Effector CD4-positive, alpha-beta T cell (primary cell): ENCODE results near the gene ZNF701.
"Not testable (repeated sequence)": the region's sequence is repeated elsewhere in the genome, so short reads cannot be mapped to it uniquely, and the experiment has no call there.

ENCODE experiments used
- DNase-seq: peaks from one replicate; pipeline ENCODE4 v3.0.0-alpha.2; 2020

ZNF701 gene

DNA sequence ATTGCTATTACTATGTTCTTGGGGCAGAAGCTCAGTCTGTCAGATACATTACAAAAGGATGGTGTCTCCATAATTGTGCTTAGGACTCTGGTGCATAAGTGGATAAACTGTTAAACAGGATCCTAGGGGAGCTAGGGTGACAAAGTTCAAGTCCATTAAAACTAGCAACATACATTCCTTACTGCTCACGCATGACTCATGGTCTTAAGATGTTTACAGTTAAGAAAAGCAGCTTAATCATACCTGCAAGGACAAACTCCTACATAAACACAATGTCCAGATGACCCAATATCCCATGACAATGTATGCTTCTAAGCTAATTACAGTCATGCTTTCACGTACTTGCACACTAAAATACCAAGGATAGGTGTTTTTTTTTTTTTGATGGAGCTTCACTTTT, 3.5 kb upstream of the ZNF701 start:
- no peak for DNase-seq

- no peak for DNase-seq
These were observed 2.2 kb upstream of the ZNF701 start for GRCh38 chr19:52567921-52568320.

- not testable (repeated sequence) for DNase-seq
These were observed 468 bp upstream of the ZNF701 start for GRCh38 chr19:52569638-52569999.

DNA sequence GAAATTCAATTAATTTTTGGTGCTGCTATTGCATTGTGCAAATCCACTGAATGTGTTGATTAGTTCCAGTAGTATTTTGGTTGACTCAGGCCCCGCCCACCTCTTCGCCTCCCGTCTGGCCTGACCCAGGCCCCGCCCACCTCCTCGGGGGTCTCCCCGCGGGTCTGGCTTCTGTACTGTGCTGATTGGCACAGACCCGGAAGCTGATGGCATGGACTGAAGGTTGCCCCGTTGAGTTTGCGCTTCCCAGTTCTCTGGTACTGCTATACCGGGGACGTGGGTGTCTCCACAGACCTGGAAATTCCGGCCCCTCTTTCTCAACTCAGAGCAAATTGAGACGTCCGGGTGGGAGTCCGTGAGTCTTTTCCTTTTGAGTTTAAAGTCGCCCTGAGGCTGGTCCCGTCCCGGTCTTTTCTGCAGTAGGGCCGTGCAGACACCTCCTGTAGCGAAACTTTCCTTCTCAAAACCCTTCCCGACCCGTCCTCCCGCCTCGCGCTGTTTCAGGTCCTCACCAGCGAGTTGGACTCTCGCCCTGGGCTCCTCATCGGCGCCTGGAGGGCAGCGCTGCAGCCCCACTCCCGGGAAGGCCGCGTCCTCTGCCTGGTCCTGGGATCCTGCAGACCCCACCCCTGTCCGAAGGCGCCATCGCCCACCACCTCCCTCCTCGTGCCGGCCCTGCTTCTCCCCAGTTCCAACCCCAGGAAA, 14.8 kb downstream of the ZNF701 start:
- DNase-seq = no peak

GRCh38 chr19:52585604-52586003, 15.5 kb downstream of the ZNF701 start:
- DNase-seq = no peak

DNA sequence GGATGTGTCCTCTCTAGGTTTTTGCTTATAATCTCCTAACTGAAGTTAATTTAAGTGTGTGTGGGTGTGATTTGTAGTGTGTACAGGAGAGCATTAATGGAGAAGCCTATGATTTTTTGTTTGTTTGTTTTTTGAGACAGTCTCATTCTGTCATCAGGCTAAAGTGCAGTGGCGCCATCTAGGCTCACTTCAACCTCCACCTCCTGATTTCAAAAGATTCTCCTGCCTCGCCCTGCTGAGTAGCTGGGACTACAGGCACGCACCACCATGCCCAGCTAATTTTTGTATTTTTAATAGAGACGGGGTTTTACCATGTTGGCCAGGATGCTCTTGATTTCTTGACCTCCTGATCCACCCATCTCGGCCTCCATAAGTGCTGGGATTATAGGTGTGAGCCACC, 20.6 kb downstream of the ZNF701 start:
- DNase-seq = no peak

DNA sequence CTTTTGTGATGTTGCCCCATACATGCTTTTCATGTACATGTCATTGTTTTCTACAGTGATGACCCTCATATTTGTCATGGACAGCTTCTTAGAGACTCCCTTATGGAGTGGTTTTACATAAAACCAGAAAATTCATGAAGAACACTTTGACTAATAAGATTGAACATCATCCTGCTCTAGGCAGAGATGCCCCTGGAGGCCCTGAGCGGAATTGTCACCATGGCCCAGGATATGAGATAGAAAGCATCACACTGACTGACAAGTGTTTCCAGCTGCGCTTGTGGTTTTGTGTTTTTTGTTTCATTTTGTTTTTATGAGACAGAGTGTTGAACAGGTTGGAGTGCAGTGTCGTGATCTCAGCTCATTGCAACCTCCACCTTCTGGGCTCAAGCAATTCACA, 22.2 kb downstream of the ZNF701 start:
- no peak for DNase-seq

- DNase-seq = not testable (repeated sequence)
These were observed 23.4 kb downstream of the ZNF701 start for GRCh38 chr19:52593441-52593840.

DNA sequence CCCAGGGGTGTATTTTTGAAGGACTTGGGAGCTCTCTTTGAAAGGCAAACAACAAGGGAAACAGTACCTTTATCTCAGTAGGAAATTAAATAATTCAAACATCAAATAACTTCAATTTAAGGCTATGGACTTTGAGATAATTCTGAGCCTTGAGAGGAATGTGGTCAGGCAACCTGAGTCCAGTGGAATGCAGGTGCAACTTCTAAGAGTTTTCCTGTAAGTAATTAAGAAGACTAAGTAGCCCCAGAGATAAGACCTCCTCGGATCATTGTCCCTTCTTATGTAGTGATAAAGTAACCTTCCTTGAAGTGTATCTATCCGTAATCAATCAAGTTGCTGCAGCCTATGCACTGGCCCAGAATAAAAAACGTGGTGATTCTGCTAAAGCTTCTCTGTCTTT, 29.2 kb downstream of the ZNF701 start:
- DNase-seq = no peak

GRCh38 chr19:52600639-52601024, 30.5 kb downstream of the ZNF701 start:
- DNase-seq = no peak

- DNase-seq = peak; percentile 91
These were observed 31.2 kb downstream of the ZNF701 start for GRCh38 chr19:52601025-52601973.

DNA sequence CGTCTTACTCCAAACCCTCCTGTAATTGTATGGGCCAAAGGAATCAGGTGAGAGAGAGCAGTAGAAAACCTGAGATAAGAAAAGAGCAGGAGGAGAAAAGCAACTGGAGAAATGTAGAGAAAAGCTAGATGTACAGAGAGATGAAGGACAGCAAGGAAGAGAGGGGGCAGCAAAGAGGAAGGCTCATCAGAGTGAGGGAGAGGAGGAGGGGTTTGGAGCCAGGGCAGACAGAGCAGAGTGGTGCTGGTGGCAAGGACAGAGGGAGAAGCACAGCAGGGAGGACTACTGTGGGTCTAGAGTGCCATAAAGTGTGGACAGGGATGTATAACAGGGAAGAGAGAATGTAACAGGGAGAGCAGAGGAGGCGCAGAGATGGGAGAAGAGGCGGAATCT, 31.9 kb downstream of the ZNF701 start:
- DNase-seq = not testable (repeated sequence)

DNA sequence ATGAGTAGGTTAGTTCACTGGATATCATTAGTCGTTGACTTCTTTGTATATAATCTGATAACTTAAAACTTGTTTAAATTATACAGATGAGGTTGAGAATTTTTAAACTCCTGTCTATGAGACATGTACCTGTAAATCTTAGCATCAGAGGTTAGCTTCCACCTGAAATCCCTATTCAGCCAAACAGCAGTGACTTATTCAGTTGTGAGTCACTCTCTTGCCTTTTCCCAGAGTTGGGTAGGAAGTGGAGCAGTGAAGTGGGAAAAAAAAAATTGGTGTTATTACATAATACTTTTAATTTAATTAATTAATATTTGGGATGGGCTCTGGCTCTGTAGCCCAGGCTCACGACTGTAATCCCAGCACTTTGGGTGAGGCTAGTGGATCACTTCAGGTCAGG, 32.9 kb downstream of the ZNF701 start:
- DNase-seq = no peak

DNA sequence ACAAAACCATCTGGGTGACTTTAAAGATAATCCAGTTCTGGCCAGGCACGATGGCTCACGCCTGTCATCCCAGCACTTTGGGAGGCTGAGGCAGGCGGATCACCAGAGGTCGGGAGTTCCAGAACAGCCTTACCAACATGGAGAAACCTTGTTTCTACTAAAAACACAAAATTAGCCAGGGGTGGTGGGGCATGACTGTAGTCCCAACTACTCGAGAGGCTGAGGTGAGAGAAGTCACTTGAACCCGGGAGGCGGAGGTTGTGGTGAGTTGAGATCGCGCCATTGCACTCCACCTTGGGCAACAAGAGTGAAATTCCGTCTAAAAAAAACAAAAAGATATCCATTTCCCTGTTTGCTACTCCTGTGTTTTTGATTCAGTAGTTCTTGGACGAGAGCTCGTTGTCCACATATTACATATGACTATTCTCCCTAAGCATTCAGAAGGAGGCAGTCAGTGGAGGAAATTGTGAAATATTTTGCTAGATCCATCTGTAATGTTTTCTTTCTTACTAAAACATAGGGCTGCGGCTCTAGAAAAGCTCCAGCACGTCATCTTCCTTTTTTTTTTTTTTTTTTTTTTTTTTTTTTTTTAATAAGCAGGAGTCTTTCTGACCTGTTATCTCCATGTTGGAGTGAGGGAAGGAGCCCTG, 33.6 kb downstream of the ZNF701 start:
- no peak for DNase-seq

GRCh38 chr19:52613299-52613906, 43.3 kb downstream of the ZNF701 start:
- no peak for DNase-seq

DNA sequence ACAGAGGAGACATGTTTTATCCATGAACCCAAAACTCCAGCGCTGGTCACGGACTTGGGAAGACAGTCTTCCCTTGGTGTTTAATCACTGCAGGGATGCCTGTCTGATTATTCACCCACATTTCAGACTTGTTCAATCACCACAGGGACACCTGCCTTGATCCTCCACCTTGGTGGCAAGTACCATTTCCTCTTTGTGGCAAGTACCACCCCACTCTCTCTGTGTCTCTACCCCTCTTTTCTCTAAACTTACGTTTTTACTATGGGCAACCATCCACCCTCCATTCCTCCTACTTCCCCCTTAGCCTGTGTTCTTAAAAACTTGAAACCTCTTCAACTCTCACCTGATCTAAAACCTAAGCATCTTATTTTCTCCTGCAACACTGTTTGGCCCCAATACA, 51.3 kb downstream of the ZNF701 start:
- DNase-seq = no peak

DNA sequence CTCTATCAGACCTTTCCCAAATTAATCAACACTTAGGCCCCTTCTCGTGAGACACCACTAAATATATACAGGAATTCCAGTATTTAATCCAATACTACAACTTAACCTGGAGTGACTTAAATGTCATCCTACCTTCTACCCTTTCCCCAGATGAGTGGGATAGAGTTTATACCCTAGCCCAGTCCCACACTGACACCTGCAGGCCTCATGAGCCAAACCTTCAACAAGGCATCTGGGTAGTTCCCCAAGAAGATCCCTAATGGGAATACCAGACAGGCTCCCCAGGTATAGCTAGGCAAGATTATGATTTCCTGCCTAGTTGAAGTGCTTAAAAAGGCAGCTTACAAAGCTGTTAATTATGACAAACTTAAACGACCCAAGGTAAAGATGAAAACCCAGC, 52.2 kb downstream of the ZNF701 start:
- no peak for DNase-seq

DNA sequence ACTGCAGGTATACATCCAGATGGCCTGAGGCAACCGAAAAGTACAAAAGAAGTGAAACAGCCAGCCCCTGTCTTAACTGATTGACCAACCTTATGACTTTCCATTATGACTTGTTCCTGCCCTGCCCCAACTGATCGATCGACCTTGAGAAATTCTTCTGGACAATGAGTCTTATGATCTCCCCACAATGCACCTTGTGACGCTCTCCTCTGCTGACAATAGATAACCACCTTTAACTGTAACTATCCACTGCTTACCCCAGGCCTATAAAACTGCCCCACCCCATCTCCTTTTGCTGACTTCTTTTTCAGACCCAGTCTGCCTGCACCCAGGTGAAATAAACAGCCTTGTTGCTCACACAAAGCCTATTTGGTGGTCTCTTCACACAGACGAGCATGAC, 56.8 kb downstream of the ZNF701 start:
- no peak for DNase-seq

- not testable (repeated sequence) for DNase-seq
These were observed 57.4 kb downstream of the ZNF701 start for GRCh38 chr19:52627441-52627840.

DNA sequence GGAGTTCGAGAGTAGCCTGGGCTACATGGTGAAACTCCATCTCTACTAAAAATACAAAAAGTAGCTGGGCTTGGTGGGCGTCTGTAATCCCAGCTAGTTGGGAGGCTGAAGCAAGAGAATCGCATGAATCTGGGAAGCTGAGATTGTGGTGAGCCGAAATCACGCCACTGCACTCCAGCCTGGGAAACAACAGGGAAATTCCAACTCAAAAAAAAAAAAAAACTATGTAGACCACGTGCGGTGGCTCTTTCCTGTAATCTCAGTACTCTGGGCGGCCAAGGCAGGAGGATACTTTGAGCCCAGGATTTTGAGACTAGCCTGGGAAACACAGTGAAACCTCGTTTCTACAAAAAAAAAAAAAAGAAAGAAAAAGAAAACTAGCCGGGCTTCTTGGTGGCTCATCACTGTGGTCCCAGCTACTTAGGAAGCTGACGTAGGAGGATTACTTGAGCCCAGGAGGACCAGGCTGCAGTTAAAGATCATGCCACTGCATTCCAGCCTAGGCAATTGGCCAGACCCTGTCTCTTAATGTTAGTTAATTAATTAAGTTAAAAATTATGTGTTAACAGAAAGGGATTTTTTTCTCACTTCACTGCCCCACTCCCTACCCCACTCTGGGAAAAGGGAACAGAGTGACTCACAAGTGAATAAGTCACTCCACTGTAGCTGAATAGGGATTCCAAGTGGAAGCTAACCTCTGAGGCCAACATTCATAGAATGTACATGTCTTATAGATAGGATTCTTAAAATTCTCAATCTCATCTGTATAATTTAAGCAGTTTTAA, 65.9 kb downstream of the ZNF701 start:
- DNase-seq = no peak
